Activated T-helper 1 cell treated with anti-CD3 and anti-CD28 coated beads, Interleukin-2, amount 50 U/mL, for 16 hours (primary cell): ENCODE measurements around the gene CTF1.

Source experiments
- DNase-seq, 2 donors: peaks; one replicate each; pipeline ENCODE4 v3.0.0-alpha.2; 2020; ENCODE audit warnings: low read depth in 1 of 2, low spot score in 1 of 2

The CTF1 gene

GRCh38 chr16:30953111-30953510, 56.7 kb downstream of the CTF1 start:
- no peak for DNase-seq
